BE2C (cell line): Measurements from ENCODE around the gene PCSK5.

ENCODE experiments used
- DNase-seq: peaks from one replicate; pipeline ENCODE4 v3.0.0-alpha.2; 2020
- H3K27me3 ChIP-seq: fragments of 250-450 bp; sonication (Bioruptor Pico); 2 replicates; pipeline ENCODE4 v1.5.1; 2020; ENCODE audit warnings: mild to moderate bottlenecking
- H3K36me3 ChIP-seq: fragments of 250-450 bp; sonication (Bioruptor Pico); 2 replicates; pipeline ENCODE4 v1.5.1; 2020; ENCODE audit warnings: mild to moderate bottlenecking
- H3K4me1 ChIP-seq: fragments of 250-450 bp; sonication (Bioruptor Pico); 2 replicates; pipeline ENCODE4 v1.5.1; 2020
- H3K4me3 ChIP-seq: 2 replicates; pipeline ENCODE4 v1.5.1; 2011; ENCODE audit warnings: low read depth, low read length
- H3K9me3 ChIP-seq: fragments of 250-450 bp; sonication (Bioruptor Pico); 2 replicates; pipeline ENCODE4 v1.5.1; 2020
- CTCF ChIP-seq: IDR thresholded peaks from 2 replicates; pipeline ENCODE4 v1.5.1; 2012; ENCODE audit warnings: mild to moderate bottlenecking, low read depth, low read length

Gene PCSK5

GRCh38 chr9:76001459-76001858 lies 111.0 kb downstream of the PCSK5 start:
- peaks cover 21% of the 10 kb centered on the region for H3K27me3 ChIP-seq
- no peak for TF ChIP-seq CTCF
- H3K36me3 ChIP-seq, result no peaks in the 10 kb centered on the region
- no peaks in the 10 kb centered on the region for H3K4me1 ChIP-seq
- no peaks in the 10 kb centered on the region for H3K9me3 ChIP-seq
- no peak for DNase-seq
- no peak overlapping the region for H3K4me3 ChIP-seq

GRCh38 chr9:76003041-76003440 lies 112.6 kb downstream of the PCSK5 start:
- Histone ChIP-seq H3K9me3 (no peaks in the 10 kb centered on the region), H3K27me3 (peaks cover 28% of the 10 kb centered on the region), H3K36me3 (no peaks in the 10 kb centered on the region), H3K4me3 (no peak overlapping the region), H3K4me1 (no peaks in the 10 kb centered on the region)
- TF ChIP-seq CTCF, result no peak
- DNase-seq, result no peak

- no peak for DNase-seq
- H3K4me1 ChIP-seq, result no peaks in the 10 kb centered on the region
- H3K27me3 ChIP-seq, result peaks cover 26% of the 10 kb centered on the region
- no peaks in the 10 kb centered on the region for H3K9me3 ChIP-seq
- TF ChIP-seq CTCF, result no peak
- H3K4me3 ChIP-seq, result no peak overlapping the region
- no peaks in the 10 kb centered on the region for H3K36me3 ChIP-seq
Observed at GRCh38 chr9:76004526-76004925, 114.1 kb downstream of the PCSK5 start.

DNA sequence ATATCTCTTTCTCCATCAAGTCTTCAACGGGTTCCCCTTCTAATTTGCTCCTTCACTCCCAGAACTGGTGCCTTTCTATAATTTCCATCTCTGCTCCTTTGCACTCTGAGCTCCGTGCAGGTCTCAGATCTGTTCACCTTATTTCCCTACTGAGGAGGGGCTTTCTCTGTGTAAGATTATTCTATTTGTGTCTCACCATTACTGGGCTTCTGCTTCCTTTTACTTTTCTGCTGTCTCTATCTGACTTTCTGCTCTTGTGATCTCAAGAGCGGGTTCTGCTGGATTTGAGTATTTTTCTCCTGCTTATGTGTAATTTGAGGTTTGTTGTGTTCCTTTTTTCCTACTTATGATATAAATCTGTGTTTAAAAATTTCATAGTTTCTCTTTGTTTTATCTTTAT lies 117.5 kb downstream of the PCSK5 start:
- Histone ChIP-seq H3K4me1 (no peaks in the 10 kb centered on the region), H3K9me3 (no peaks in the 10 kb centered on the region), H3K4me3 (no peak overlapping the region), H3K36me3 (no peaks in the 10 kb centered on the region), H3K27me3 (peaks cover 16% of the 10 kb centered on the region)
- no peak for DNase-seq
- no peak for TF ChIP-seq CTCF

- no peak for TF ChIP-seq CTCF
- Histone ChIP-seq H3K4me3 (no peak overlapping the region), H3K27me3 (peaks cover 5% of the 10 kb centered on the region), H3K9me3 (no peaks in the 10 kb centered on the region), H3K36me3 (no peaks in the 10 kb centered on the region), H3K4me1 (no peaks in the 10 kb centered on the region)
- DNase-seq, result no peak
Observed at GRCh38 chr9:76013809-76014208, 123.3 kb downstream of the PCSK5 start.

DNA sequence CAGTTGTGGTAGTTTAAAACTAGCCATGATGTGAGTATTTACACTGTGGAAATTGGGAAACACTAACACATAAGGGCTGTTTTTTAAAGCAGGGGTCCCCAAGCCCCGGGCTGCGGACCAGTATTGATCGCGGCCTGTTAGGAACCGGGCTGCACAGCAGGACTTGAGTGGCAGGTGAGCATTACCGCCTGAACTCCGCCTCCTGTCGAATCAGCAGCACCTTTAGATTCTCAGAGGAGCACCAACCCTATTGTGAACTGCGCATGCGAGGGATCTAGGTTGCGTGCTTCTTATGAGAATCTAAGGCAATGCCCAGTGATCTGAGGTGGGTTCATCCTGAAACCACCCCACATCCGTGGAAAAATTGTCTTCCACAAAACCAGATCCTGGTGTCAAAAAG lies 127.8 kb downstream of the PCSK5 start:
- Histone ChIP-seq H3K9me3 (no peaks in the 10 kb centered on the region), H3K27me3 (no peaks in the 10 kb centered on the region; the same call in none of the 2 replicates), H3K4me3 (no peak overlapping the region), H3K4me1 (no peaks in the 10 kb centered on the region), H3K36me3 (no peaks in the 10 kb centered on the region)
- TF ChIP-seq CTCF, result no peak
- no peak for DNase-seq
